CD8-positive, alpha-beta memory T cell (primary cell): ENCODE data around the gene LORICRIN. TPM values are rescaled to one million over a fixed set of nuclear protein-coding genes. Genes with fewer than 3 reads are reported as not detected.

Experiments
- CTCF ChIA-PET: fragments of 350-600 bp; sonication (Branson Sonifier 250); formaldehyde crosslinking; loops from one replicate; lab custom pipeline; 2021; ENCODE audit warnings: antibody characterized with exemption; lab: Charles Lee
- POLR2A ChIA-PET: fragments of 350-600 bp; sonication (Branson Sonifier 250); formaldehyde crosslinking; loops from one replicate; lab custom pipeline; 2021; ENCODE audit warnings: antibody characterized with exemption; lab: Charles Lee
- DNase-seq, 5 donors: peaks; one replicate each; pipeline versions ENCODE4 v3.0.0 to v3.0.0-alpha.2; 2020 to 2022; ENCODE audit warnings: mixed read lengths in 1 of 5
- H3K27ac ChIP-seq: one replicate; pipeline ENCODE4 v1.7.0; 2013; ENCODE audit warnings: low read depth, mild to moderate bottlenecking, low read length, moderate library complexity
- H3K27me3 ChIP-seq: 2 replicates; pipeline ENCODE4 v1.7.0; 2013; ENCODE audit warnings: low read length, mild to moderate bottlenecking; ENCODE audit not compliant: insufficient read depth, poor library complexity, severe bottlenecking
- H3K36me3 ChIP-seq: 2 replicates; pipeline ENCODE4 v1.7.0; 2013; ENCODE audit warnings: mild to moderate bottlenecking, low read length, moderate library complexity; ENCODE audit not compliant: insufficient read depth
- H3K4me1 ChIP-seq: 2 replicates; pipeline ENCODE4 v1.7.0; 2013; ENCODE audit warnings: mild to moderate bottlenecking, low read length, moderate library complexity; ENCODE audit not compliant: insufficient read depth
- H3K4me3 ChIP-seq: 2 replicates; pipeline ENCODE4 v1.7.0; 2013; ENCODE audit warnings: mild to moderate bottlenecking, low read length
- H3K9me3 ChIP-seq: 2 replicates; pipeline ENCODE4 v1.7.0; 2013; ENCODE audit warnings: mild to moderate bottlenecking, low read length
- H3K27ac Mint-ChIP-seq, 8 donors: one replicate each; pipeline ENCODE4 v1.8.0; 2020 to 2021; ENCODE audit warnings: mixed read lengths in 8 of 8, mild to moderate bottlenecking in 6 of 8, inconsistent platforms in 3 of 8, moderate library complexity in 3 of 8
- H3K27me3 Mint-ChIP-seq, 2 donors: one replicate each; pipeline ENCODE4 v1.8.0; 2020 to 2021; ENCODE audit warnings: mixed read lengths in 2 of 2, mild to moderate bottlenecking in 1 of 2, moderate library complexity in 1 of 2
- H3K36me3 Mint-ChIP-seq, 3 donors: one replicate each; pipeline ENCODE4 v1.8.0; 2020 to 2021; ENCODE audit warnings: mixed read lengths in 3 of 3, inconsistent platforms in 1 of 3, mild to moderate bottlenecking in 1 of 3
- H3K4me1 Mint-ChIP-seq, 3 donors: one replicate each; pipeline ENCODE4 v1.8.0; 2020 to 2021; ENCODE audit warnings: mixed read lengths in 3 of 3, inconsistent platforms in 1 of 3, mild to moderate bottlenecking in 1 of 3
- H3K4me3 Mint-ChIP-seq, 7 donors: one replicate each; pipeline ENCODE4 v1.8.0; 2020 to 2021; ENCODE audit warnings: mixed read lengths in 7 of 7, mild to moderate bottlenecking in 6 of 7, moderate library complexity in 4 of 7, inconsistent platforms in 2 of 7
- H3K9me3 Mint-ChIP-seq, 5 donors: one replicate each; pipeline ENCODE4 v1.8.0; 2020 to 2022; ENCODE audit warnings: mixed read lengths in 5 of 5, mild to moderate bottlenecking in 3 of 5, moderate library complexity in 2 of 5, inconsistent platforms in 1 of 5
- polyA plus RNA-seq: library from polyadenylated mRNA; unstranded; fragments of 300-500 nt; fragmentation: Illumina TruSeq; gene quantifications from one replicate; pipeline ENCODE4 v1.2.3, GENCODE V29; 2021
- total RNA-seq, 2 experiments: library from RNA; stranded (reverse); gene quantifications; one replicate each; pipeline ENCODE4 v1.2.3, GENCODE V29; 2021

LORICRIN gene
- total and polyA plus RNA-seq, 3 experiments from 2014 or later = not detected

- Histone ChIP-seq H3K27me3 (no peaks in the 10 kb centered on the region), H3K4me1 (no peaks in the 10 kb centered on the region), H3K9me3 (no peaks in the 10 kb centered on the region), H3K27ac (no peak overlapping the region), H3K4me3 (no peak overlapping the region), H3K36me3 (no peaks in the 10 kb centered on the region)
- H3K9me3 Mint-ChIP-seq = no peaks in the 10 kb centered on the region
- H3K4me3 Mint-ChIP-seq = no peak overlapping the region
- no peak for DNase-seq
- H3K27me3 Mint-ChIP-seq = peaks cover 7 to 26% of the 10 kb centered on the region in 2 donors
- H3K27ac Mint-ChIP-seq = no peak overlapping the region
- ChIA-PET POLR2A (no interaction called here), CTCF (no interaction called here)
- H3K36me3 Mint-ChIP-seq = no peaks in the 10 kb centered on the region
- no peaks in the 10 kb centered on the region for H3K4me1 Mint-ChIP-seq
Measured at GRCh38 chr1:153309441-153309840, 50.0 kb downstream of the LORICRIN start.

GRCh38 chr1:153310526-153310925 is 51.0 kb downstream of the LORICRIN start:
- Histone ChIP-seq H3K27ac (no peak overlapping the region), H3K4me3 (no peak overlapping the region), H3K27me3 (no peaks in the 10 kb centered on the region), H3K9me3 (no peaks in the 10 kb centered on the region), H3K4me1 (no peaks in the 10 kb centered on the region), H3K36me3 (no peaks in the 10 kb centered on the region)
- DNase-seq = no peak
- Mint-ChIP-seq H3K4me3 (no peak overlapping the region), H3K4me1 (no peaks in the 10 kb centered on the region), H3K36me3 (no peaks in the 10 kb centered on the region), H3K9me3 (peaks cover 0 to 6% (median 0%) of the 10 kb centered on the region in 5 donors), H3K27ac (no peak overlapping the region), H3K27me3 (peaks cover 12 to 27% of the 10 kb centered on the region in 2 donors)
- ChIA-PET POLR2A (no interaction called here), CTCF (no interaction called here)

Other genes with a start within 250 kb of the LORICRIN start
- not detected for gene SPRR1B, start 228.5 kb upstream of the LORICRIN start, total RNA-seq
- not detected for gene SPRR1B, start 228.5 kb upstream of the LORICRIN start, polyA plus RNA-seq
- gene SPRR2D, start 218.6 kb upstream of the LORICRIN start, total RNA-seq = not detected
- gene SPRR2D, start 218.6 kb upstream of the LORICRIN start, polyA plus RNA-seq = not detected
- gene SPRR2A, start 202.2 kb upstream of the LORICRIN start, total RNA-seq = not detected
- not detected for gene SPRR2A, start 202.2 kb upstream of the LORICRIN start, polyA plus RNA-seq
- not detected for gene SPRR2B, start 188.1 kb upstream of the LORICRIN start, total RNA-seq
- not detected for gene SPRR2B, start 188.1 kb upstream of the LORICRIN start, polyA plus RNA-seq
- gene SPRR2E, start 165.2 kb upstream of the LORICRIN start, total RNA-seq = not detected
- gene SPRR2E, start 165.2 kb upstream of the LORICRIN start, polyA plus RNA-seq = not detected
- not detected for gene SPRR2F, start 146.2 kb upstream of the LORICRIN start, total RNA-seq
- gene SPRR2F, start 146.2 kb upstream of the LORICRIN start, polyA plus RNA-seq = not detected
- not detected for gene SPRR2G, start 108.8 kb upstream of the LORICRIN start, total RNA-seq
- not detected for gene SPRR2G, start 108.8 kb upstream of the LORICRIN start, polyA plus RNA-seq
- gene LELP1, start 56.3 kb upstream of the LORICRIN start, total RNA-seq = not detected
- not detected for gene LELP1, start 56.3 kb upstream of the LORICRIN start, polyA plus RNA-seq
- not detected for gene PRR9, start 42.1 kb upstream of the LORICRIN start, total RNA-seq
- gene PRR9, start 42.1 kb upstream of the LORICRIN start, polyA plus RNA-seq = not detected
- not detected for gene PGLYRP3, start 53.3 kb downstream of the LORICRIN start, total RNA-seq
- not detected for gene PGLYRP3, start 53.3 kb downstream of the LORICRIN start, polyA plus RNA-seq
- gene PGLYRP4, start 89.2 kb downstream of the LORICRIN start, total RNA-seq = not detected
- not detected for gene PGLYRP4, start 89.2 kb downstream of the LORICRIN start, polyA plus RNA-seq
- gene S100A9, start 98.2 kb downstream of the LORICRIN start, total RNA-seq = 1 to 10 TPM; 1.6 to 2.3 TPM
- 4.7 TPM for gene S100A9, start 98.2 kb downstream of the LORICRIN start, polyA plus RNA-seq
- gene S100A12, start 115.9 kb downstream of the LORICRIN start, total RNA-seq = not detected
- gene S100A12, start 115.9 kb downstream of the LORICRIN start, polyA plus RNA-seq = not detected
- not detected for gene S100A8, start 131.4 kb downstream of the LORICRIN start, total RNA-seq
- not detected for gene S100A8, start 131.4 kb downstream of the LORICRIN start, polyA plus RNA-seq
- gene S100A7A, start 156.8 kb downstream of the LORICRIN start, total RNA-seq = not detected
- not detected for gene S100A7A, start 156.8 kb downstream of the LORICRIN start, polyA plus RNA-seq
- not detected for gene S100A7, start 201.0 kb downstream of the LORICRIN start, total RNA-seq
- gene S100A7, start 201.0 kb downstream of the LORICRIN start, polyA plus RNA-seq = not detected